GM10266 (cell line): ENCODE data around the gene BIRC5.

ENCODE experiments used
- DNase-seq: peaks from one replicate; pipeline ENCODE4 v3.0.0; 2012; ENCODE audit errors: extremely low spot score
- CTCF ChIP-seq: IDR thresholded peaks from 2 replicates; pipeline ENCODE4 v1.5.1; 2012; ENCODE audit warnings: mild to moderate bottlenecking, low read depth; ENCODE audit not compliant: control insufficient read depth, insufficient read depth; ENCODE audit errors: missing control alignments

The BIRC5 gene

GRCh38 chr17:78248051-78248914, 34.2 kb downstream of the BIRC5 start:
- no peak for TF ChIP-seq CTCF
- no peak for DNase-seq

- DNase-seq, result no peak
- TF ChIP-seq CTCF, result no peak
Observed at GRCh38 chr17:78249074-78249817, 35.2 kb downstream of the BIRC5 start.

- DNase-seq, result no peak
- peak; percentile 2 for TF ChIP-seq CTCF
Observed at GRCh38 chr17:78249818-78250806, 36.1 kb downstream of the BIRC5 start.

- peak; percentile 97 for TF ChIP-seq CTCF
- peak; percentile 94 for DNase-seq
Observed at GRCh38 chr17:78250891-78251772, 37.1 kb downstream of the BIRC5 start.

- no peak for DNase-seq
- TF ChIP-seq CTCF, result no peak
Observed at GRCh38 chr17:78251773-78252103, 37.7 kb downstream of the BIRC5 start.

- TF ChIP-seq CTCF, result no peak
- no peak for DNase-seq
Observed at GRCh38 chr17:78252111-78252634, 38.1 kb downstream of the BIRC5 start.
